IMR-90 (cell line): ENCODE results near the gene TRIM63. TPM values are rescaled to one million over a fixed set of nuclear protein-coding genes. Genes with fewer than 3 reads are reported as not detected.

Source experiments
- ATAC-seq: fragments of 200-7000 bp; cut with Tn5 transposase; 2 replicates; pipeline ENCODE4 v1.9.1; 2020; ENCODE audit warnings: low read depth, mild to moderate bottlenecking, moderate library complexity
- BruUV-seq: library from RNA; stranded (reverse); fragments of 400-500 nt; replicated peaks from 2 replicates; lab custom pipeline; 2021; lab: Mats Ljungman, UMichigan
- CTCF ChIA-PET: fragments of 300-600 bp; formaldehyde crosslinking; extraction: SDS; loops from one replicate; lab custom pipeline; 2021; ENCODE audit warnings: antibody characterized with exemption; lab: Yijun Ruan, JAX
- POLR2A ChIA-PET: fragments of 300-600 bp; sonication (Branson Sonifier 250); formaldehyde crosslinking; loops from one replicate; lab custom pipeline; 2022; ENCODE audit warnings: antibody characterized with exemption; ENCODE audit not compliant: unreplicated experiment; lab: Charles Lee
- DNase-seq: peaks from one replicate; pipeline ENCODE4 v3.0.0; 2013
- H2AFZ ChIP-seq: replicated peaks from 2 replicates; pipeline ENCODE3; 2013; ENCODE audit warnings: low read length, mild to moderate bottlenecking; ENCODE audit not compliant: poor library complexity
- H2AK5ac ChIP-seq: 2 replicates; pipeline ENCODE4 v1.6.1; 2013; ENCODE audit warnings: low read depth, low read length, inconsistent platforms
- H2AK9ac ChIP-seq: replicated peaks from 2 replicates; pipeline ENCODE3; 2013; ENCODE audit warnings: mild to moderate bottlenecking, low read depth, low read length, moderate library complexity; ENCODE audit not compliant: poor library complexity
- H2BK120ac ChIP-seq: 2 replicates; pipeline ENCODE4 v1.6.1; 2013; ENCODE audit warnings: low read depth, low read length, inconsistent platforms
- H2BK15ac ChIP-seq: 3 replicates; pipeline ENCODE4 v1.6.1; 2013; ENCODE audit warnings: low read depth, low read length, inconsistent platforms
- H2BK20ac ChIP-seq: 2 replicates; pipeline ENCODE4 v1.6.1; 2013; ENCODE audit warnings: low read depth, mild to moderate bottlenecking, inconsistent platforms, low read length, moderate library complexity
- H2BK5ac ChIP-seq: 2 replicates; pipeline ENCODE4 v1.6.1; 2013; ENCODE audit warnings: mild to moderate bottlenecking, low read depth, low read length, inconsistent platforms; ENCODE audit not compliant: poor library complexity, severe bottlenecking
- H3K14ac ChIP-seq: replicated peaks from 2 replicates; pipeline ENCODE4 v1.6.1; 2013; ENCODE audit warnings: low read depth, low read length, inconsistent platforms
- H3K18ac ChIP-seq: 2 replicates; pipeline ENCODE4 v1.6.1; 2013; ENCODE audit warnings: low read depth, low read length, control low read depth
- H3K23ac ChIP-seq: 2 replicates; pipeline ENCODE4 v1.6.1; 2013; ENCODE audit warnings: low read depth, low read length, inconsistent platforms
- H3K27ac ChIP-seq: 2 replicates; pipeline ENCODE4 v1.5.1; 2013; ENCODE audit warnings: mild to moderate bottlenecking, control low read depth, low read length; ENCODE audit not compliant: insufficient read depth
- H3K27me3 ChIP-seq: 2 replicates; pipeline ENCODE4 v1.6.1; 2013; ENCODE audit warnings: low read length; ENCODE audit not compliant: control insufficient read depth, insufficient read depth
- H3K36me3 ChIP-seq: 2 replicates; pipeline ENCODE4 v1.6.1; 2013; ENCODE audit warnings: low read length, mixed read lengths; ENCODE audit not compliant: control insufficient read depth, insufficient read depth
- H3K4ac ChIP-seq: 2 replicates; pipeline ENCODE4 v1.6.1; 2013; ENCODE audit warnings: low read depth, low read length, inconsistent platforms
- H3K4me1 ChIP-seq: 2 replicates; pipeline ENCODE4 v1.6.1; 2013; ENCODE audit warnings: low read length, mixed read lengths; ENCODE audit not compliant: control insufficient read depth, insufficient read depth
- H3K4me2 ChIP-seq: 2 replicates; pipeline ENCODE4 v1.6.1; 2013; ENCODE audit warnings: low read depth, mild to moderate bottlenecking, control low read depth, low read length, moderate library complexity
- H3K4me3 ChIP-seq: 2 replicates; pipeline ENCODE4 v1.5.1; 2013; ENCODE audit warnings: low read depth, mild to moderate bottlenecking, control low read depth, low read length, moderate library complexity; ENCODE audit not compliant: insufficient read depth
- H3K56ac ChIP-seq: 2 replicates; pipeline ENCODE4 v1.6.1; 2013; ENCODE audit warnings: low read length, inconsistent platforms; ENCODE audit not compliant: insufficient read depth; ENCODE audit errors: extremely low read depth
- H3K79me1 ChIP-seq, 2 experiments: 2 replicates each; pipeline ENCODE4 v1.6.1; 2013; ENCODE audit warnings: low read length in 2 of 2, inconsistent platforms in 1 of 2, low read depth in 1 of 2
- H3K9ac ChIP-seq: 2 replicates; pipeline ENCODE4 v1.6.1; 2013; ENCODE audit warnings: low read depth, low read length, control low read depth
- H3K9me1 ChIP-seq: 2 replicates; pipeline ENCODE4 v1.6.1; 2013; ENCODE audit warnings: low read length, inconsistent platforms; ENCODE audit not compliant: insufficient read depth
- H3K9me3 ChIP-seq: 2 replicates; pipeline ENCODE4 v1.6.1; 2013; ENCODE audit warnings: low read length; ENCODE audit not compliant: control insufficient read depth, insufficient read depth
- H4K20me1 ChIP-seq: 2 replicates; pipeline ENCODE4 v1.6.1; 2013; ENCODE audit warnings: low read length, inconsistent platforms; ENCODE audit not compliant: insufficient read depth
- H4K5ac ChIP-seq: 2 replicates; pipeline ENCODE4 v1.6.1; 2013; ENCODE audit warnings: mild to moderate bottlenecking, low read depth, low read length, control low read depth
- H4K8ac ChIP-seq, 2 experiments: 2 replicates each; pipeline ENCODE4 v1.6.1; 2013; ENCODE audit warnings: low read depth in 2 of 2, low read length in 2 of 2, control low read depth in 1 of 2, inconsistent platforms in 1 of 2
- H4K91ac ChIP-seq: 2 replicates; pipeline ENCODE4 v1.6.1; 2013; ENCODE audit warnings: low read depth, low read length, inconsistent platforms; ENCODE audit not compliant: insufficient read depth
- BHLHE40 ChIP-seq: fragments of 150-350 bp; IDR thresholded peaks from 2 replicates; pipeline ENCODE4 v1.6.1; 2016; ENCODE audit warnings: mild to moderate bottlenecking, low read depth, low read length
- CHD1 ChIP-seq: IDR thresholded peaks from 2 replicates; pipeline ENCODE4 v1.6.1; 2012; ENCODE audit warnings: low read depth, low read length, improper control_type of control experiment
- ELK1 ChIP-seq: fragments of 150-350 bp; IDR thresholded peaks from 2 replicates; pipeline ENCODE4 v1.6.1; 2016; ENCODE audit warnings: low read depth, mild to moderate bottlenecking, low read length, moderate library complexity, borderline replicate concordance
- FOS ChIP-seq: fragments of 150-350 bp; IDR thresholded peaks from 2 replicates; pipeline ENCODE4 v1.6.1; 2016; ENCODE audit warnings: low read depth, low read length
- MAFK ChIP-seq: IDR thresholded peaks from 2 replicates; pipeline ENCODE4 v1.6.1; 2012; ENCODE audit warnings: low read depth, low read length, improper control_type of control experiment
- MXI1 ChIP-seq: IDR thresholded peaks from 2 replicates; pipeline ENCODE4 v1.6.1; 2012; ENCODE audit warnings: low read depth, mild to moderate bottlenecking, low read length, moderate library complexity, borderline replicate concordance
- NFE2L2 ChIP-seq: fragments of 150-350 bp; IDR thresholded peaks from 2 replicates; pipeline ENCODE4 v1.6.1; 2016; ENCODE audit warnings: low read depth, mild to moderate bottlenecking, low read length
- RAD21 ChIP-seq: IDR thresholded peaks from 2 replicates; pipeline ENCODE4 v1.6.1; 2012; ENCODE audit warnings: low read length, improper control_type of control experiment
- RCOR1 ChIP-seq: IDR thresholded peaks from 2 replicates; pipeline ENCODE4 v1.6.1; 2012; ENCODE audit warnings: mild to moderate bottlenecking, low read length, improper control_type of control experiment; ENCODE audit not compliant: insufficient replicate concordance
- RFX5 ChIP-seq: IDR thresholded peaks from 2 replicates; pipeline ENCODE4 v1.8.0; 2012; ENCODE audit warnings: low read depth, mild to moderate bottlenecking, low read length, moderate library complexity
- SMC3 ChIP-seq: fragments of 150-350 bp; IDR thresholded peaks from 2 replicates; pipeline ENCODE4 v1.6.1; 2016; ENCODE audit warnings: low read depth, mild to moderate bottlenecking, antibody characterized with exemption, low read length, moderate library complexity
- USF2 ChIP-seq: fragments of 150-350 bp; IDR thresholded peaks from 2 replicates; pipeline ENCODE4 v1.6.1; 2017; ENCODE audit warnings: mild to moderate bottlenecking, antibody characterized with exemption, low read length, low read depth
- WGBS, 2 experiments: methylation state at CpG; one replicate each; pipeline versions ENCODE4 v1.1.5 to v1.1.7; 2013; ENCODE audit warnings: missing lambda C conversion rate in 2 of 2; ENCODE audit not compliant: insufficient read length in 1 of 2; ENCODE audit errors: extremely low coverage in 2 of 2; 5-methylcytosine and 5-hydroxymethylcytosine counted together
- dilution Hi-C: fragments of 300-500 bp; cut with HindIII; formaldehyde crosslinking; loops from one replicate; pipeline ENCODE4 v1.14.3; 2018; ENCODE audit warnings: low sequenced_read_pairs; ENCODE audit not compliant: unreplicated experiment
- in situ Hi-C: fragments of 300-500 bp; cut with MboI; formaldehyde crosslinking; loops from 3 replicates; pipeline ENCODE4 v1.14.3; 2019; ENCODE audit warnings: low sequenced_read_pairs, inconsistent platforms, mixed read lengths
- intact Hi-C: fragments of 100-400 bp; cut with micrococcal nuclease; formaldehyde crosslinking; loops from 2 replicates; pipeline ENCODE4 v1.10.0; 2022
- polyA plus RNA-seq, 3 experiments: library from polyadenylated mRNA; depleted of rRNA; stranded (reverse); fragments of >200 nt; gene quantifications; 2 replicates each; pipeline ENCODE4 v1.2.3, GENCODE V29; 2012; ENCODE audit warnings: low replicate concordance in 1 of 3
- total RNA-seq: library from RNA; depleted of rRNA; stranded (reverse); fragments of >200 nt; gene quantifications from 2 replicates; pipeline ENCODE4 v1.2.3, GENCODE V29; 2012
- TF ChIP-seq, protein P1 (sequence below): conservative IDR thresholded peaks from 2 replicates; pipeline ENCODE4 v1.5.1; 2012; ENCODE audit warnings: mild to moderate bottlenecking, low read depth, low read length, improper control_type of control experiment

Gene TRIM63
- total and polyA plus RNA-seq, 2 of the 4 experiments (the other 2 are of a cell fraction): not detected

DNA sequence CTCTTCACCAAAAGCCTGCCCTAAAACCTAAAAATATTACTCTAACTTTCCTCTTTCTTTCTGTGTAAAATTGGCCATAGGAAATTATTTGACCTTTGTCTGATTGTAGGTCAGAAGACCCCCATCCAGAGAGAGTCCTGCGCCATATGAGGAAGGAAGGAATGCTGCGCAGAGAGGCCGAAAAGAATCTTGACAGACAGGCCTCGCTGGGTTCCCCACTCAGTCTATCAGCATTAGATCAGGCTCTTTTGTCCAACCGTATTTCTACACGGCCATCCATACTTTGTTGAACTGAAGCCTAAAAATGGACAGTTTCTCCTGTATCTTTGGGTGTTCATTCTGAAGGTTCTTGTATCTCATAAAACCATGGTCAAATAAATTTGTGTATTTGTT is 17.2 kb downstream of the TRIM63 start:
- no peaks in the 10 kb centered on the region for H3K36me3 ChIP-seq
- H3K79me1 ChIP-seq: no peaks in the 10 kb centered on the region
- H2AFZ ChIP-seq: no peak overlapping the region
- no peaks in the 10 kb centered on the region for H3K9me1 ChIP-seq
- no peak overlapping the region for H2BK20ac ChIP-seq
- H3K4me2 ChIP-seq: no peak overlapping the region
- dilution Hi-C loops (no loop called here), intact Hi-C loops (no loop called here), in situ Hi-C loops (no loop called here)
- no peak overlapping the region for H2BK120ac ChIP-seq
- H3K4me1 ChIP-seq: no peaks in the 10 kb centered on the region
- peaks cover 83% of the 10 kb centered on the region for H3K27me3 ChIP-seq
- no peak for ATAC-seq
- H2BK5ac ChIP-seq: no peak overlapping the region
- no peak overlapping the region for H3K18ac ChIP-seq
- no peak overlapping the region for H2AK9ac ChIP-seq
- H2AK5ac ChIP-seq: no peak overlapping the region
- no peak overlapping the region for H4K91ac ChIP-seq
- H3K27ac ChIP-seq: no peak overlapping the region
- no peak overlapping the region for H2BK15ac ChIP-seq
- no peak overlapping the region for H3K9ac ChIP-seq
- DNase-seq: no peak
- no peak overlapping the region for H3K23ac ChIP-seq
- no peak overlapping the region for H4K8ac ChIP-seq
- TF ChIP-seq RAD21 (no peak), SMC3 (no peak), FOS (no peak), RCOR1 (no peak), NFE2L2 (no peak), USF2 (no peak), CHD1 (no peak), BHLHE40 (no peak), RFX5 (no peak), MAFK (no peak), ELK1 (no peak), MXI1 (no peak)
- TF ChIP-seq, protein P1, sequence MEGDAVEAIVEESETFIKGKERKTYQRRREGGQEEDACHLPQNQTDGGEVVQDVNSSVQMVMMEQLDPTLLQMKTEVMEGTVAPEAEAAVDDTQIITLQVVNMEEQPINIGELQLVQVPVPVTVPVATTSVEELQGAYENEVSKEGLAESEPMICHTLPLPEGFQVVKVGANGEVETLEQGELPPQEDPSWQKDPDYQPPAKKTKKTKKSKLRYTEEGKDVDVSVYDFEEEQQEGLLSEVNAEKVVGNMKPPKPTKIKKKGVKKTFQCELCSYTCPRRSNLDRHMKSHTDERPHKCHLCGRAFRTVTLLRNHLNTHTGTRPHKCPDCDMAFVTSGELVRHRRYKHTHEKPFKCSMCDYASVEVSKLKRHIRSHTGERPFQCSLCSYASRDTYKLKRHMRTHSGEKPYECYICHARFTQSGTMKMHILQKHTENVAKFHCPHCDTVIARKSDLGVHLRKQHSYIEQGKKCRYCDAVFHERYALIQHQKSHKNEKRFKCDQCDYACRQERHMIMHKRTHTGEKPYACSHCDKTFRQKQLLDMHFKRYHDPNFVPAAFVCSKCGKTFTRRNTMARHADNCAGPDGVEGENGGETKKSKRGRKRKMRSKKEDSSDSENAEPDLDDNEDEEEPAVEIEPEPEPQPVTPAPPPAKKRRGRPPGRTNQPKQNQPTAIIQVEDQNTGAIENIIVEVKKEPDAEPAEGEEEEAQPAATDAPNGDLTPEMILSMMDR: no peak
- H4K20me1 ChIP-seq: no peaks in the 10 kb centered on the region
- H3K4me3 ChIP-seq: no peak overlapping the region
- H3K14ac ChIP-seq: no peak overlapping the region
- H4K5ac ChIP-seq: no peak overlapping the region
- WGBS, 2 experiments: no CpG with 5 or more reads among the region's 6 CpGs
- POLR2A ChIA-PET: no interaction called here
- CTCF ChIA-PET: no interaction called here
- BruUV-seq: no TSS peak
- no peak overlapping the region for H3K56ac ChIP-seq
- no peaks in the 10 kb centered on the region; the same call in 1 of the 2 replicates for H3K9me3 ChIP-seq
- H3K4ac ChIP-seq: no peak overlapping the region
